OCI-M2 (cell line): ENCODE measurements around the gene MAP3K9.
"Not testable (repeated sequence)": the region's sequence is repeated elsewhere in the genome, so short reads cannot be mapped to it uniquely, and the experiment has no call there.

Experiments
- DNase-seq: peaks from one replicate; lab custom pipeline; 2025; ENCODE audit not compliant: unreplicated experiment; lab: John Stamatoyannopoulos, UW

The MAP3K9 gene

DNA sequence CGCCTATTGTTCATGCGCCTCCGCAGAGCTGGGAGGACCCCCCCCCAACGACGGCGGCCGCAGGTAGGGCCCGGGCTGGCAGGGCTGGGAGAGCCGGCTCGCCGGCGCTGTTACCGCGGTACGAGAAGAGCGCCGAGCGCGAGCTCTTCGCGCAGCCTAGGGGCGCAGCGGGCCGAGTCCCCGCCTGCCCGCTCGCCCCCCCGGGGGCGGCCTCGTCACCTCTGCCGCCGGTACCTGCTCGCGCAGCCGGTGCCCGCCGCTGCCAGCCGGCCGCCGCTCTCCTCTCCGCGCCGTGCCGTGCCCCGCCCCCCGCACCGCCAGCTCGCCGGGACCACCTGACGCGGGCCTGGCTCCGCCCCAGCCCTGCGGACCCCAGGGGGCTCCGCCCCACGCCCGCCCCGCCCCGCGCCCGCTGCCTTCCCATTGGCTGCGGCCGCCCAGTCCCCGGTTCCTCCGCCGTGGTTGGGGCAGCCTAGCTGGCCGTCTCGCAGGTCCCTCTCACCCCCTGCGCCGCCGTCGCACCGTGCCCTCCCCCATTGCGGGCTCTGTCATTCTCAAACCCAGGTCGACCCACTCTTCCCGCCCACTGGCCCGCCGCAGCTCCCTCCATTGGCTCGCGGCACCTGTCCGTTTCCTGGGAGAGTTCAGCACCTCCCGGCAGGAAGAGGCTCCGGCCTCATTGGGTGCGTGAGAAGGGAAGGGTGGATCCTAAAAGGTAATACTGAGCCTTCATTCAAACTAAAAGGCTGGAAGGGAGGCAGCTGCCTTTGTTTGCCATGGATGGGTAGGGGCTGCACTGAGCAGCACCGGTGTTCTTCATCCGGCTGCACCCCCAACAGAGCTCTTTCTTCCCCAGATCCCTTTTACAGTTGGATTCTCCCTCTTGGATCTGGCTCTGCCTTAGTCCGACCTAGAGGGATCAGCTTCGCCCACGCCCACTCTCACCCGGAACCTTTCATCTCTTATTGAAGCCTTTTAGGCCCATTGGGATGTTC lies at the start of gene MAP3K9:
MAP3K9 (minus strand) TSS at position 289 of the 995 bp plus-strand sequence. CDS start 342 bp downstream, outside the sequence.
- peak; percentile 69 for DNase-seq

DNA sequence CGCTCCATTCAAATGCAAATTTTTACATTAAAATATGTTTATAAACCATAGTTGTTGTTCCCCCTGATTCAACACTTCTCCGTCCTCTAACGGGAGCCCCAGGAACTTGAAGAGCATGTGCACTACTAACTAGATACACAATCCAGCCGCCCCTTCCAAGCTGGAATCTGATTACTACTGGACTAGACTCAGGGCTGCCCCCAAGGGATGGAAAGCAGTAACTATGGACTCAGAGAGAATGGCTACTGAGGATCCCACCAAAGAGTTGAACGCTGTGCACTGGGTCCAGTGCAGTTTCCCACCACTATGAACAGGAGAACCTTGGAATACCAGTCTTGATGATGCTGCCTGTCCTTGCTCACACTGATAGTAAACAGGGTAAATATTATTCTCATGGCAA lies 49.3 kb upstream of the MAP3K9 start:
- DNase-seq, result no peak

DNA sequence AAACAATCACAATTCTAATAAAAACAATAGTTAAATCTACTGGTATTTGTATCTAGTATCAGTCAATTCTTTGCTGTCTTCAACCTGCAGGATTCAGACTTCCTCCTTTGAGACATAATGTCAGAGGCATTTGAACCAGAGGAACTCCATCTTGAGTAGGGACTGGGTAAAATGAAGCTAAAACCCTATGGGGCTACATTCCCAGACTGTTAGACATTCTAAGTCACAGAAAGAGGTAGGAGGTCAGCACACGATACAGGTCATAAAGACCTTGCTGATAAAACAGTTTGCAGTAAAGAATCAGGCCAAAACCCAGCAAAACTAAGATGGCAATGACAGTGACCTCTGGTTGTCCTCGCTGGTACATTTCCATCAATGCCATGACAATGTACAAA lies 48.2 kb upstream of the MAP3K9 start:
- DNase-seq, result no peak

DNA sequence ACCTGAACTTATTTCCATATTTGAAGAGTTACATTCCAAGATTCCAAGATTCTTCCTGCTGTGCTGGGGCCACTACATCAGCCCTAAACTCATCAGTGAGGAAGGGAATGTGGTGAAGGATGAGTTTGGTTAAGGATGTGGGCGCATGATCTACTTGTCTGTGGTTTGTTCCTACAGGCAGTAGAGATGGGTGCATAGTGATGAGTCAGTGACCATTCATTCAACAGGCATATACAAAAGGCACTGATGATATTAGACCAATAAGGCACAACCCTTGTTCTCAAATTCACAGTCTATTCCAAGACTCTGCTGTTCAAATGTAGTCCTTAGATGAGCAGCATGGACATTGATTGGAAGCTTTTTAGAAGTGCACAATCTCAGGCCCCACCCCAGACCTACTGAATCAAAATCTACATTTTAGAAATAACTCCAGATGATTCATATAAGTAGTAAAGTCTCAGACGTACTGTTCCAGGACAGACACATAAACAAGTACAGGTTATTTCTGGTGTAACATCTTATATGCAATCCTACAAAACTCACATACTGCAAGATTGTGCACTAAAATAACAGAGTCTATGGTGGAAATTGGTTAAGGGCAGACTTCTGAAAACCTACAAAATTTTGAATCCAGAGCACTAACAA lies 47.7 kb upstream of the MAP3K9 start:
- DNase-seq, result no peak

DNA sequence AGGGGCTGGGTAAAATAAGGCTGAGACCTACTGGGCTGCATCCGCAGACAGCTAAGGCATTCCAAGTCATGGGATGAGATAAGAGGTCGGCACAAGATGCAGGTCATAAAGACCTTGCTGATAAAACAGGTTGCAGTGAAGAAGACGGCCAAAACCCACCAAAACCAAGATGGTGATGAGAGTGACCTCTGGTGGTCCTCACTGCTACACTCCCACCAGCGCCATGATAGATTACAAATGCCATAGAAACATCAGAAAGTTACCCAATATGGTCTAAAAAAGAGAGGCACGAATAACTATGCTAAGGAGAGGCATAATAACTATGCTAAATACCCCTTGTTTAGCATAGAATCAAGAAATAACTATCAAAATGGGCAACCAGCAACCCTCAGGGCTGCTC lies 46.2 kb upstream of the MAP3K9 start:
- DNase-seq, result no peak

DNA sequence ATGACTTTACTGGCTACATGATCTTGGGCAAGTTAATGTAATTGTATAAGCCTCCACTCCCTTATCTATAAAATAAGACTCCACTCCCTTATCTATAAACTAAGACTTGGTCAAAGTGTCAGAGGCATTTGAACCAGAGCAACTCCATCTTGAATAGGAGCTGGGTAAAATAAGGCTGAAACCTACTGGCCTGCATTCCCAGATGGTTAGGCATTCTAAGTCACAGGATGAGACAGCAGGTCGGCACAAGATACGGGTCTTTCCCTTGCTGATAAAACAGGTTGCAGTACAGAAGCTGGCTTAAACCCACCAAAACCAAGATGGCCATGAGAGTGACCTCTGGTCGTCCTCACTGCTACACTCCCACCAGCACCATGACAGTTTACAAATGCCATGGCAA lies 44.3 kb upstream of the MAP3K9 start:
- DNase-seq, result not testable (repeated sequence)

DNA sequence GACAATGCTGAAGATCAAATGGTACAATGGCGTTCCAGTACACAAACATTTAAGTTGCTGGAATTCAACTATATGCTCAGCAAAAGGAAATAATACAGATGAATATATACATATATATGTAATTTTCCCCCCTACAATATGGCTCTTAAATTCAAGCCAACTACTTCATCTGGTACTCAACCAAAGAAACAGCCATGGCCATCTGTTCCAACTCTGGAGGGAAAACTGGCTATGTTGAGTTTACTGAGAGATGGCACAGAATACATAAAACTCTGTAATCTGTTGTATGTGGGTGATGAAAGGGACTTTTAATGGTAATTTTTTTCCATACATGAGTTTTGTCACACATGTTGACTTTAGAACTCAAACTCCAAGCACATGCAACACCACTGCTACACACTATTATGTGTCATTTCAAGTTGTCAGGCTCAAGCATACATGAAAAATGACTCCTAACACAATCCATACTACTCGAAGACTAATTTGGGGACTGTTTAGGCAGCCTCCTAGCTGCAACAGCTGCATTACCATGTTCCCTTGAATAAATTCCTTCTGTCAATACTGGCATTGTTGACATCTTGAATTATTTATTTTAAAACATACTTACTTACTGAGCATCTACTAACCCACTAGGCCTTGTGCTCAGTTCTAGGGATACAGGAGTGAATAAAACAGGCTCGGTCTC lies 38.2 kb upstream of the MAP3K9 start:
- DNase-seq, result no peak

DNA sequence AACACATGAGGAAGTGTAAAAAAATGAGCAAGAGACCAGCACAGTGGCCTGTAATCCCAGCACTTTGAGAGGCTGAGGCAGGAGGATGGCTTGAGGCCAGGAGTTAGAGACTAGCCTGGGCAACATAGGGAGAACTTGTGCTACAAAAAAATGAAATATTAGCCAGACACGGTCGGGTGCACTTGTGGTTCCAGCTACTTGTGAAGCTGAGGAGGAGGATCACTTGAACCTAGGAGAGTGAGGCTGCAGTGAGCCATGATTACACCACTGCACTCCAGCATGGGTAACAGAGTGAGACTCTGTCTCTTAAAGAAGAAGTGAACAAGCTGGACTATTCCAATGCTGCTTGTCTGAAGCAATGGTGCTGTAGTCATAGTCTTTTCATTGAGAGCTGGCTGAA lies 36.3 kb upstream of the MAP3K9 start:
- DNase-seq, result no peak

DNA sequence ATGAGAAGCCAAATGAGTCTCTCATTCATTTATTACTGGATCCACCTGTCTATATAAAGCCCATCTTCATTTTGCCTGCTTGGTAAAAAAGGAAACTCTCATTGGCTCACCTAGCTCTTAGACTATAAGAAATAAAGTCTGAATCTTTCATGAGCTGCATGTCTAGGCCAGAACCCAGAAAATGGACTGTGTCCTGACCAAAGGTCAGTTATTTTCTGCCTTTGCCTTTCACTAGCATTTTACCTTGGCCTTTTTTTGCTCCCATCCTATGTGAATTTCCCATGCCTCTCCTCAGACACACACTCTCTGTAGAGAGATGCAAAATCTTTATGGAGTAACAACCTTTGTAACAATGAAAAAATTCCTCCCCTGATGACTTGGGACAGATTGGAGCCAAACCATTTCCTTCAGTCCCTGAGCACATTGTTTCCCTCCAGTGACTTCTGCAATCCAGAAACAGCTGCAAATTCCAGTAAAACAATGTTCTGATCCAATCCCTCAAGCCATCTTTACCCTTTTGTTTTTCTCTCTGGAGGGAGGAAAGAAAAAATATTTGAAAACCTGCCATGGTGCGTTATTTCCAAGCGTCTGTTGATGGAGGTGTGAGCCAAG lies 33.6 kb upstream of the MAP3K9 start:
- no peak for DNase-seq

DNA sequence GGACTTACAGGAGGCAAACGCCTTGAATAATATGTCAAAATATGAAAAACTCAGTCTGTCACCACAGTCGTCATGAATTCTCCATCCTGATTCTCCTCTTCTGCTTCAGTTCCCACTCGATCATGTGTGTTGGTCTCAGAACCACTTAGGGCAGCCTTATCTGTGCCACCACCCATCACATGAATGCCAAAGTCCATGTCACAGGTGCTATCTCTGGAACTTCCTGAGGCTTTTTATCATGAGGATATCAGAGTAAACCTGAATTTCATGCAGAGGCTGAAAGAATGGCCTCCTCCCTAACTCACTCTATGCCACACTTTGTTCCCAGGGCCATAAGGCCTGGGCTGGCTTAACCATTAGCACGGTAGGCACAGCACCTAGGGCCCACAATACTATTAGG lies 28.8 kb upstream of the MAP3K9 start:
- DNase-seq, result no peak

DNA sequence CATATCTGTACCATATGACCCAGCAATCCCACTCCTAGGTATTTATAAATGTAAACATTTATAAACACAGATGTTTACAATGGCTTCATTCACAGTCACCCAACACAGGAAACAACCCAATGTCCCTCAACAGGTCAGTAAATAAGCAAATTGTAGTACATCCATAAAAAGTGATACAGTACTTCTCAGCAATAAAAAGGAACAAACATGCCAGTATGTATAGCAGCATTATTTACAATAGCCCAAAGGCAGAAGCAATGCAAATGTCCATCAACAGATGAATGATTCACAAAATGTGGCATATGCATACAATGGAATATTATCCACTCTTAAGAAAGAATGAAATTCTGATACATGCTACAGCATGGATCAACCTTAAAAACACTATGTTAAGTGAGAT lies 27.6 kb upstream of the MAP3K9 start:
- DNase-seq, result no peak

DNA sequence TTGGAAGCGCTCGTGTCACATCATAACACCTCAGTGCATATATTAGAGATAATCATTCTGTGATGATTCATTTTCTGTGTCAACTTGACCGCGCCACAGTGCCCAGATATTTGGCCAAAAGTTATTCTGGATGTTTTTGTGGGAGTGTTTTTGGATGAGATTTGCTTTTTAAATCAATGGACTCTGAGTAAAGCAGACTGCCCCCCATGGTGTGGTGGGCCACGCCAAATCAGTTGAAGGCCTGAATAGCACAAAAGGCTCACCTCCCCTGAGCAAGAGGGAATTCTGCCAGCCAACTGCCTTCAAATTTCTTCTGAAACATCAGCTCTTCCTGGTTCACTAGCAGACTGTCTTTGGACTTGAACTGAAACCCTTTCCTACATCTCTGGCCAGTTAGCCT lies 24.6 kb upstream of the MAP3K9 start:
- DNase-seq, result no peak

DNA sequence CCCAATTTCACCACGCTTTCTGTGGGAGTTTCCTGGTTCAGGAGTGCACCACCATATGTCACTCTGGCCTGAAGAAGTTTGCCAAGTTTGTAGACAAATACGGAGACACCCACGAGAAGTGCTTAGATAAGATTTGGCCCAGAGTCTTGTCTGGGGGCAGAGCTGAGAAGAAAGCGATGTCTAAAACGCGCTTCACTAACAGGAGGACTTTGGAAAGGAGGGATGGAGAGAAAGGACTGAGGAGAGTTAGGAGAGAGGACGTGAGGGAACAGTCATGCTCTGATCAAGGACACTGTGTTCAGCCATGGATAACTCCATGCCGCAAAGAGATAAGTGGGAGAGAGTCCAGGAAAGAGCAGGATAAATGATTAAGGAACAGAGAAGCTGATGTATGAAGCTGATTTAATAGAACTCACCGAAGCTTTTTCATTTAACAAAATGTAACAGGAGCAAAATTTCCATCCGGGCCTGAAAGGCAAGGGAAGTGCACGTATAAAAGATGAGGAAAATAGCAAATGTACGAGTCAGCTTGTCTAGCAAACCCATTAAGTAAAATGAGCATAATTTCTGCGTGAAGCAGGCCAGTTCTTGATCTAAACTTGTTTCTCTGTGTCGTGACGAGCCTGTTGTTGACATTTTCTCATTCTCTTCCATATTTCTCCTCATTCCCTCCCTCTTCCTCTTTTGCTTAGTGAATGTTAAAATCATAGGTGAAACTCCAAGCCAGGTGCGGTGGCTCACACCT lies 23.4 kb upstream of the MAP3K9 start:
- no peak for DNase-seq

DNA sequence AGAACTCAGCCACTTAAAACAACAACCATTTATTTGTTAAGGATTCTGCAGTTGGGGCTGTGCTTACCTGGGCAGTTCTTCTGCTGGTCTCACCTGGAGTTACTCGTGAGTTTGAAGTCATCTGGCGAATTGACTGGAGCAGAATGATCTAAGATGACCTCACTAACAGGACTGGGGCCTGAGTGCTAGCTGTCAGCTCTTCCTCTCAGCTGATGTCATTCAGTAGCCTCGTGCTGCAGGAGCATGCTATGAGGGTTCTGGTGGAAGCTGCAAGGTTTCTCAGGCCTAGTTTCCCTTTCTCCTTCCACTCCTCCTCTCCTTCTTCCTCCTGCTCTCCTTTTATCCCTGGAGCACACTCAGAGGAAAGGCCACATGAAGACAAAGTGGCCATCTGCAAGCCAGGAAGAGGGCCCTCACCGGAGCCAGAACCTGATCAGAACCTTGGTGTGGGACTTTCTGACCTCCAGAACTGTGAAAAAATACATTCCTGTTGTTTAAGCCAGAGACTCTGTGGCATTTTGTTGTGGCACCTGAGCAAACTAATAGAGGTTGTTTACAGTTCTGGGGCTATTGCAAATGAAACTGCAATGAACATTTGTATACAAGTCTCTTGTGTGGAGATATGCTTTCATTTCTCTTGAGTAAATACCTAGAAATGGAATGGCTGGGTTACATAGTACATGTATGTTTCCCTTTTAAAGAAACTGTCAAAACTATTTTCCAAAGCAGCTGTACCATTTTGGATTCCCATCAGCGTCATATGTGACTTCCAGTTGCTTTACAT lies 21.9 kb upstream of the MAP3K9 start:
- DNase-seq, result no peak

DNA sequence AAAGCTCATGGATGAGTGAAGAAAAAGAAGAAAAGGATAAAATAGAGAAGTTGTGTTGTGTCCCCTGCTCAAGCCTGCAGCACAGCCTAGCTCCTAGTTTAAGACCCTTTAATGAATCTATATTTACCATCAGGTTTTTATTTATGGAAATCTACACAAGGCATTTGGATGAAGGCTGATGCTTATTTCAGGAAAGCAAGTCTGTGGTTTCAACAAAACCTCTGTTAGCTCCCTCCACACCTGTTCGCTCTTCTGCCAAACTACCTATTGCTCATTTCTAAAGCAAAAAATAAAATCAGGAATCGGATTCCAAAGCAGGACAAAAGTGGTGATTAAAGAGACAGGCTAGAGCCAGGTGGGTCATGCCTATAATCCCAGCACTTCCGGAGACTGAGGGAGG lies 18.9 kb upstream of the MAP3K9 start:
- no peak for DNase-seq

DNA sequence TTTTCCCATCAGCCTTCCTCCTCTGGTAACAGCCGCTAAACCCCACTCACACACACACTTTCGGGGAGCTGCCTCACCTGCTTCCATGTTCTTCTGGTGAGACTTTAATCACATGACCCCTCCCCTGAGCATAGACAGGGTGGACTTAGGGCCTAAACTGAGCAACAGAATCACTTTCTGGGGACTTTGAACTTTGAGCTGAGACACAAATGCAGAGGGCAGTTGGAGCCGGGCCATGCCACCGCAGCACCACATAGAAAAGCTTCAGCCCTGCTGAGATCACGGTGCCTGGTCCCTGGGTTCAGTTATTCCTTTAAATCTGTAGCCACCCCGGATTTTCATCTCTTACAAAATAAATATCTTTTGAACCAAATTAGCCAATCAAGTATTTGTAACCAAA lies 18.4 kb upstream of the MAP3K9 start:
- DNase-seq, result no peak

DNA sequence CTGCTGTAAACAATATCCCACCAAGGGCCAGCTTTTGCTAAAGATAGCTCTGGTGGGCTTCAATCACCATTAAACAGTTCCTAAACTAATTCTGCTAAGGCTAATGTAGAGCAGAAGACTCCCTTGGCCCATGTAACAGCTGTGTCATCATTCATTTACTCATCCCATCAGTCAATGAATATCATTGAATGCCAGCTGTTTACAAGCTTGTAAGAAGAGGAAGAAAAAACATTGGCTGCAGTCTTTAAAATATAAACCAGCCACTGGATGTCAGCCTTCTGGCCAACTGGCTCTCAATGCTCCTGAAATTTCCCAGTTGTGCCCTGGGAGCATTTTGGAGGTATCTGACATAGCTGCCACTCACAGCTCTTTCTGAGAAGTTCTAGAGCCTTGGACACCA lies 18.0 kb upstream of the MAP3K9 start:
- DNase-seq, result no peak

DNA sequence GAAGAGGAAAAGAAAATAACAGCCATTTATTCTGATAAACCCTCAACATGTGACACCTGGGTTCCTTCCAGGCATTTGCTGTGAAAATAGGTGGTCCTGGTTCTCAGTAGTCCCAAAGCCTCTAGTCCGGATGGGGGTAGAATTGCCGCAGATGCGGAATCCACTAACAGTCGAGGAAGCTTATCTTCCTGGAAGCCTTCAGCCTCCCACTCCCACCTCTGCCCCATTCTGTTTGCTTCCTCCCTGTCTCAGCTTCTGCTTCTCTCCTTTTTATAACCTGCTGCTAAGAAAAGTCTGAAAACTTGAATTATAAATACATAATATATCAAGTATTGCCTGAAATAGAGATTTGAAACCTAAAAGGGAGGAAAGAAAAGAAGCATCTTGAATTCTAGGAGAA lies 14.0 kb upstream of the MAP3K9 start:
- DNase-seq, result no peak

DNA sequence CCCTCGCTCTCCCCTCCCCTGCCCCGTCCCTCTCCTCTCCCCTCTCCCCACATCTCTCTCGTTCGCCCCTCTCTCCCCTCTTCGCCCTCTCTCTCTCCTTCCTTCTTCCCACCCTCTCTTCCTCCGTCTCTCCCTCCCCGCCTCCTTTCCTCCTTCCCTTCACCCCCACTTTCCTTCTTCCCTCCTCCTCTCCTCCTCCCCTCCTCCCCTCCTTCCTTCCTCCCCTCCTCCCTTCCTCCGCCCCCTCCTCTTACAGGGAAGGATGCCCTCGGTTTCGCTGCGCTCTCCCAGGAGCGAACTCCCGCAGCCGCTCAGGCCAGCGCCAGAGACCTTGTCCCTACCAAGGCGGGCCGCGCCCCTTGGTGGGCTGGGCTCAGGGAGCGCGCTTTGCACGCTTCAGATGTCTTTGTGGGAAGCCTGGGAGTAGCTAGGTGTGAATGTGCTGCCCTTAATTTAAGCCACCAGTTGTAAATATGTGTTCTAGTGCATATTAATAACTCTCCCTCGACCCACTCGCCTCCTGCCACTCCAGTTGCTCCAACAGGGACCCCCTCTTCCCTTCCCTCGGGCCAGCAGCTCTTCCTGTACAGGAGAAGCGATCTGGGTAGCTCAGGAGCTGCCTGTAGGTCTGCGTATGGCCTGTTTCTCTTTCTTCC lies 13.3 kb upstream of the MAP3K9 start:
- no peak for DNase-seq
